Natural killer cell (primary cell): ENCODE measurements around the gene ZNF358. TPM values are rescaled to one million over a fixed set of nuclear protein-coding genes. Genes with fewer than 3 reads are reported as not detected.

Experiments used
- ATAC-seq, 3 donors: fragments of 150-1000 bp in 2 of 3; fragments of 200-7000 bp in 1 of 3; cut with Tn5 transposase; 1 replicate in 1 of 3; 2 replicates in 2 of 3; pipeline ENCODE4 v1.10.0; 2021; ENCODE audit warnings: mild to moderate bottlenecking in 2 of 3, moderate library complexity in 2 of 3
- DNase-seq, 2 donors: peaks; one replicate each; pipeline versions ENCODE4 v3.0.0 to v3.0.0-alpha.2; 2013 to 2021; ENCODE audit warnings: mixed read lengths in 1 of 2
- H3K27ac ChIP-seq: one replicate; pipeline ENCODE4 v1.5.1; 2013; ENCODE audit warnings: mild to moderate bottlenecking, low read length
- H3K27me3 ChIP-seq: one replicate; pipeline ENCODE4 v1.6.1; 2013; ENCODE audit warnings: low read length; ENCODE audit not compliant: control insufficient read depth, insufficient read depth
- H3K36me3 ChIP-seq: one replicate; pipeline ENCODE4 v1.6.1; 2013; ENCODE audit warnings: low read length; ENCODE audit not compliant: control insufficient read depth, insufficient read depth
- H3K4me1 ChIP-seq: one replicate; pipeline ENCODE4 v1.6.1; 2013; ENCODE audit warnings: low read length; ENCODE audit not compliant: control insufficient read depth, insufficient read depth
- H3K4me3 ChIP-seq: one replicate; pipeline ENCODE4 v1.5.1; 2013; ENCODE audit warnings: low read length
- H3K9me3 ChIP-seq: one replicate; pipeline ENCODE4 v1.6.1; 2013; ENCODE audit warnings: low read length; ENCODE audit not compliant: control insufficient read depth, insufficient read depth
- H3K27ac Mint-ChIP-seq, 2 donors: one replicate each; pipeline ENCODE4 v1.8.0; 2022; ENCODE audit warnings: mild to moderate bottlenecking in 2 of 2, mixed read lengths in 2 of 2, moderate library complexity in 1 of 2
- H3K27me3 Mint-ChIP-seq, 2 donors: one replicate each; pipeline ENCODE4 v1.8.0; 2022; ENCODE audit warnings: low read depth in 2 of 2, mixed read lengths in 2 of 2
- H3K36me3 Mint-ChIP-seq: one replicate; pipeline ENCODE4 v1.8.0; 2022; ENCODE audit warnings: mixed read lengths
- H3K4me1 Mint-ChIP-seq, 2 donors: one replicate each; pipeline ENCODE4 v1.8.0; 2022; ENCODE audit warnings: mixed read lengths in 2 of 2
- H3K4me3 Mint-ChIP-seq: one replicate; pipeline ENCODE4 v1.8.0; 2022; ENCODE audit warnings: mild to moderate bottlenecking, moderate library complexity, mixed read lengths
- H3K9me3 Mint-ChIP-seq, 2 donors: one replicate each; pipeline ENCODE4 v1.8.0; 2022; ENCODE audit warnings: mixed read lengths in 2 of 2
- WGBS: methylation state at CpG from one replicate; pipeline ENCODE4 v1.1.7; 2013; ENCODE audit warnings: missing lambda C conversion rate; ENCODE audit not compliant: insufficient coverage; 5-methylcytosine and 5-hydroxymethylcytosine counted together
- intact Hi-C: fragments of 100-400 bp; cut with micrococcal nuclease; formaldehyde crosslinking; loops from one replicate; pipeline ENCODE4 v1.14.2; 2022
- total RNA-seq, 4 donors: library from RNA; stranded (reverse); fragments of 120-200 nt in 1 of 4; gene quantifications; one replicate each; pipeline versions ENCODE4 v1.2.3 to v1.2.4, GENCODE V29; 2013 to 2022
- TF ChIP-seq, protein P1 (sequence below): fragments of 200-600 bp; IDR thresholded peaks from one replicate; pipeline ENCODE4 v1.8.0; 2022; ENCODE audit warnings: antibody characterized with exemption

ZNF358 gene
- total RNA-seq, 3 donors from 2014 or later (not counting 1 experiment from before 2014, with no cell fraction given), result 9.8 to 11.6 (median 10.9) TPM

DNA sequence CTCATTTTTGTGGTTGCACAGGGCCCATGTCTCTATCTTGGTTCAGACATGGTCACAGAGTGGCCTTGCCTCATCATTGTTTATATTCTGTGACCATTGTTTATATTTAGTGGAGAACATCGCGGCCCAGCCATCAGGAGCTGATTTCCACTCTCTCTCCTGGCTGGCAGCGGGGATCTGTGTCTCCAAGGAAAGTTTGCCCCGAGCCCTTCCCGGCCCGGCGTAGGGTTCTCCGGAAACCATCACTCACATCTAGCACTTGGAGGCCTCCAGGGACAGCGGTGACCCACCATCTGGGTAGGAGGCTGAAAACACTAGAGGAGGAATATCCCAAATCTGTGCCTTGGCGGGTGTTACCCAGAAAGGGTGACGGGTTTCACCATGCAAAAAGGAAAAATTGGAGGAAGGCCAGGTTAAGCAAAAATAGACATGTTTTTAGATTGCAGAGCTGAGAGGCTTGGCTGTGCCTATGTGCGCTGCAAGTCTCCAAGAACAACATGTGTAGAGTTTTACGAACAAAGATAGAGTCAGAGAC is 726 bp upstream of the ZNF358 start:
- TF ChIP-seq, protein P1, sequence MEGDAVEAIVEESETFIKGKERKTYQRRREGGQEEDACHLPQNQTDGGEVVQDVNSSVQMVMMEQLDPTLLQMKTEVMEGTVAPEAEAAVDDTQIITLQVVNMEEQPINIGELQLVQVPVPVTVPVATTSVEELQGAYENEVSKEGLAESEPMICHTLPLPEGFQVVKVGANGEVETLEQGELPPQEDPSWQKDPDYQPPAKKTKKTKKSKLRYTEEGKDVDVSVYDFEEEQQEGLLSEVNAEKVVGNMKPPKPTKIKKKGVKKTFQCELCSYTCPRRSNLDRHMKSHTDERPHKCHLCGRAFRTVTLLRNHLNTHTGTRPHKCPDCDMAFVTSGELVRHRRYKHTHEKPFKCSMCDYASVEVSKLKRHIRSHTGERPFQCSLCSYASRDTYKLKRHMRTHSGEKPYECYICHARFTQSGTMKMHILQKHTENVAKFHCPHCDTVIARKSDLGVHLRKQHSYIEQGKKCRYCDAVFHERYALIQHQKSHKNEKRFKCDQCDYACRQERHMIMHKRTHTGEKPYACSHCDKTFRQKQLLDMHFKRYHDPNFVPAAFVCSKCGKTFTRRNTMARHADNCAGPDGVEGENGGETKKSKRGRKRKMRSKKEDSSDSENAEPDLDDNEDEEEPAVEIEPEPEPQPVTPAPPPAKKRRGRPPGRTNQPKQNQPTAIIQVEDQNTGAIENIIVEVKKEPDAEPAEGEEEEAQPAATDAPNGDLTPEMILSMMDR, result no peak
- Histone ChIP-seq H3K36me3 (no peaks in the 10 kb centered on the region), H3K27ac (no peak overlapping the region), H3K9me3 (no peaks in the 10 kb centered on the region), H3K4me1 (peaks cover 12% of the 10 kb centered on the region), H3K27me3 (no peaks in the 10 kb centered on the region), H3K4me3 (no peak overlapping the region)
- no peak for ATAC-seq
- intact Hi-C loops, result no loop called here
- H3K27me3 Mint-ChIP-seq, result peaks cover 0 to 6% of the 10 kb centered on the region in 2 donors
- 92% methylated on average over 11 of the region's 13 CpGs for WGBS
- no peaks in the 10 kb centered on the region for H3K36me3 Mint-ChIP-seq
- peak overlapping the region; percentile 9 to 76 for H3K27ac Mint-ChIP-seq
- peak overlapping the region; percentile 81 for H3K4me3 Mint-ChIP-seq
- no peaks in the 10 kb centered on the region for H3K9me3 Mint-ChIP-seq
- H3K4me1 Mint-ChIP-seq, result peaks cover 7 to 12% of the 10 kb centered on the region in 2 donors
- no peak for DNase-seq

GRCh38 chr19:7516333-7516732 is 430 bp downstream of the ZNF358 start:
- intact Hi-C loops, result no loop called here
- DNase-seq (no peak), ATAC-seq (peak in 1 of 3 donors; percentile 22)
- Mint-ChIP-seq H3K27me3 (peaks cover 0 to 6% of the 10 kb centered on the region in 2 donors), H3K4me1 (peaks cover 7 to 12% of the 10 kb centered on the region in 2 donors), H3K27ac (peak overlapping the region in 1 of 2 donors; percentile 63), H3K36me3 (no peaks in the 10 kb centered on the region), H3K9me3 (no peaks in the 10 kb centered on the region), H3K4me3 (peak overlapping the region; percentile 76)
- no peak overlapping the region for H3K27ac ChIP-seq
- TF ChIP-seq, protein P1, result no peak
- H3K9me3 ChIP-seq, result no peaks in the 10 kb centered on the region
- H3K4me3 ChIP-seq, result peak overlapping the region; percentile 33
- H3K36me3 ChIP-seq, result no peaks in the 10 kb centered on the region
- H3K4me1 ChIP-seq, result peaks cover 12% of the 10 kb centered on the region
- H3K27me3 ChIP-seq, result no peaks in the 10 kb centered on the region
- WGBS, result 4% methylated on average over 28 of the region's 28 CpGs

- no peak for ATAC-seq
- Mint-ChIP-seq H3K9me3 (no peaks in the 10 kb centered on the region), H3K4me1 (peaks cover 13 to 15% of the 10 kb centered on the region in 2 donors), H3K27me3 (peaks cover 0 to 6% of the 10 kb centered on the region in 2 donors), H3K36me3 (no peaks in the 10 kb centered on the region), H3K4me3 (peak overlapping the region; percentile 76), H3K27ac (peak overlapping the region in 1 of 2 donors; percentile 63)
- Histone ChIP-seq H3K4me1 (peaks cover 14% of the 10 kb centered on the region), H3K27ac (no peak overlapping the region), H3K27me3 (no peaks in the 10 kb centered on the region), H3K4me3 (no peak overlapping the region), H3K36me3 (no peaks in the 10 kb centered on the region), H3K9me3 (no peaks in the 10 kb centered on the region)
- 93% methylated on average over 4 of the region's 4 CpGs for WGBS
- intact Hi-C loops, result no loop called here
- TF ChIP-seq, protein P1, result no peak
- DNase-seq, result no peak
Observed at GRCh38 chr19:7516878-7517277, 975 bp downstream of the ZNF358 start.
